ENCODE measurements around the gene NOD2.

Gene NOD2

DNA sequence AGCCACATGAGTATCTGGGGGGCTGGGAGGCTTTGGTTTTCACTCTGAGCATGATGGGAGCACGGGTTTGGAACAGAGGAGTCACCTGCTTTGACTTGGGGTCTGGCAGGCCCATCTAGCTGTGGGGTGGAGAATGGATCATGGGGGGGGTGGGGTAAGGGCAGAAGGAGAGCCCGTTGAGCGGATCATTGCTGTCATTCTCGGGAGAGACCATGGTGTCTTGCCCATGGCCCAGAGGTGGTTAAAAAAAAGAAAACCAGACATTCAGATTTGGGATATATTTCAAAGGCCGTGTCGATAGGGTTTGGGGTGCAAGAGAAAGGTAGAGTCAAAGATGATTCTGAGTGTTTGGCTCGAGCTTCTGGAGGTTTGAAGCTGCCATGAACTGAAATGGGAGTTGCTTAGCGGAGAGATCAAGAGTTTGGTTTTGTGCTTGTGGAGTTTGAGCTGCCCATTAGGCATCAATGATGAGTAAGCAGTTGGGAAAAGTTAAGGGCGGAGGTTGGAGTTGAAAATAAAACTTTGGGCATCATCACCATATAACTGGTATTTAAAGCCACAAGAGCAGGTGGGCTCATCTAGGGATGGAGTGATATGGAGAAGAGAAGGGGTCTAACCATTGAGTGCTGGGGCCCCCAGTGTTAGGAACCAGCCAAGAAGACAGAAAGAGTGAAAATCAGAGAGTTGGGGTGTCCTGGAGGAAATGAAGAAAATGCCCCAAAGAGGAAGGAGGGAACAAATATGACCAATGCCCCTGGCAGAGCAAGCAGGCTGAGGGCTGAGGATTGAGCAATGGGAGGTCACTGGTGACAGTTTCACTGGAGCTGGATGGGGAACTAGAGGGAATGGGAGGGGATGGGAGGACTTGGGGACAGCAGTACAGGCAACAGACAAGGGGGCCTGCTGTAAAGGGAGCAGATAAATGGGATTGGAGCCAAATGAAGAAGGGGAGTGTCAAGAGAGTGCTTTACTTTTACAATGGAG is 1.9 kb downstream of the NOD2 start:
- H3K27ac ChIP-seq (ENCODE audit: low read depth, low read length, severe bottlenecking): no peak overlapping the region
- 83 to 91% methylated on average over 7 to 8 of the region's 9 CpGs for WGBS, 2 experiments (ENCODE audit: insufficient coverage in 2 of 2)
- H3K4me1 ChIP-seq (ENCODE audit: control insufficient read depth, insufficient read depth, low read length, poor library complexity, severe bottlenecking): no peaks in the 10 kb centered on the region
- no peaks in the 10 kb centered on the region for H3K36me3 ChIP-seq (ENCODE audit: control insufficient read depth, insufficient read depth, low read length)
- no peak overlapping the region for H3K4me3 ChIP-seq (ENCODE audit: extremely low read depth, insufficient read depth, low read length, poor library complexity, severe bottlenecking)
- H3K9me3 ChIP-seq (ENCODE audit: control insufficient read depth, low read length): no peaks in the 10 kb centered on the region

DNA sequence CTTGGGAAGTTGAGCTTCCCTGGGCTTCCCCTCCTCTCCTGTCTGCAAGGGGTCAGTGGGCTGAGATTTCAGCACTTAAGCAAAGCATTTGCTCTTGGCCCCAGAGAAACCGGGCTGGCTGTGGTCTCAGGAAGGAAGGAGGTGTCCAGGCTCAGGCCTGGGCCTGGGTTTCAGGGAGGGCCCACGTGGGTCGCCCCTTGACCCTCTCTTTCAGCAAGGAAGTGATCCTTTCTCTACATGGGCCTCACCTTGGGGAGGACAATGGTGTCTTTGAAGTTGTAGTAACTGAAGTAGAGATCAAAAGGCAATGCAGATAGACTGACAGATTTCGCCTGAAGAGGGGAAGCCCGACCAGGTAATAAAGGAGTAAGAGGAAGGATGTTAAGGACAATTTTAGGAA is 2.7 kb downstream of the NOD2 start:
- Histone ChIP-seq H3K36me3 (ENCODE audit: control insufficient read depth, insufficient read depth, low read length) (no peaks in the 10 kb centered on the region), H3K4me3 (ENCODE audit: extremely low read depth, insufficient read depth, low read length, poor library complexity, severe bottlenecking) (no peak overlapping the region), H3K27ac (ENCODE audit: low read depth, low read length, severe bottlenecking) (no peak overlapping the region), H3K9me3 (ENCODE audit: control insufficient read depth, low read length) (no peaks in the 10 kb centered on the region), H3K4me1 (ENCODE audit: control insufficient read depth, insufficient read depth, low read length, poor library complexity, severe bottlenecking) (no peaks in the 10 kb centered on the region)
- 72 to 100% methylated on average over 2 to 3 of the region's 5 CpGs for WGBS, 2 experiments (ENCODE audit: insufficient coverage in 2 of 2)

GRCh38 chr16:50696575-50697420 is 3.4 kb downstream of the NOD2 start:
- no peaks in the 10 kb centered on the region for H3K9me3 ChIP-seq (ENCODE audit: control insufficient read depth, low read length)
- WGBS, 2 experiments (ENCODE audit: insufficient coverage in 2 of 2): 84 to 92% methylated on average over 9 to 13 of the region's 15 CpGs
- no peak overlapping the region for H3K4me3 ChIP-seq (ENCODE audit: extremely low read depth, insufficient read depth, low read length, poor library complexity, severe bottlenecking)
- H3K36me3 ChIP-seq (ENCODE audit: control insufficient read depth, insufficient read depth, low read length): no peaks in the 10 kb centered on the region
- no peak overlapping the region for H3K27ac ChIP-seq (ENCODE audit: low read depth, low read length, severe bottlenecking)
- no peaks in the 10 kb centered on the region for H3K4me1 ChIP-seq (ENCODE audit: control insufficient read depth, insufficient read depth, low read length, poor library complexity, severe bottlenecking)

- 95 to 100% methylated on average over 3 of the region's 5 CpGs for WGBS, 2 experiments (ENCODE audit: insufficient coverage in 2 of 2)
- Histone ChIP-seq H3K27ac (ENCODE audit: low read depth, low read length, severe bottlenecking) (no peak overlapping the region), H3K9me3 (ENCODE audit: control insufficient read depth, low read length) (no peaks in the 10 kb centered on the region), H3K36me3 (ENCODE audit: control insufficient read depth, insufficient read depth, low read length) (no peaks in the 10 kb centered on the region), H3K4me3 (ENCODE audit: extremely low read depth, insufficient read depth, low read length, poor library complexity, severe bottlenecking) (no peak overlapping the region), H3K4me1 (ENCODE audit: control insufficient read depth, insufficient read depth, low read length, poor library complexity, severe bottlenecking) (no peaks in the 10 kb centered on the region)
Observed at GRCh38 chr16:50697421-50697715, 4.0 kb downstream of the NOD2 start.

GRCh38 chr16:50697881-50698767 is 4.7 kb downstream of the NOD2 start:
- H3K9me3 ChIP-seq (ENCODE audit: control insufficient read depth, low read length): no peaks in the 10 kb centered on the region
- no peaks in the 10 kb centered on the region for H3K36me3 ChIP-seq (ENCODE audit: control insufficient read depth, insufficient read depth, low read length)
- H3K27ac ChIP-seq (ENCODE audit: low read depth, low read length, severe bottlenecking): no peak overlapping the region
- 88% methylated on average over 15 to 19 of the region's 19 CpGs for WGBS, 2 experiments (ENCODE audit: insufficient coverage in 2 of 2)
- H3K4me3 ChIP-seq (ENCODE audit: extremely low read depth, insufficient read depth, low read length, poor library complexity, severe bottlenecking): no peak overlapping the region
- H3K4me1 ChIP-seq (ENCODE audit: control insufficient read depth, insufficient read depth, low read length, poor library complexity, severe bottlenecking): no peaks in the 10 kb centered on the region

GRCh38 chr16:50699326-50700159 is 6.1 kb downstream of the NOD2 start:
- H3K4me3 ChIP-seq (ENCODE audit: extremely low read depth, insufficient read depth, low read length, poor library complexity, severe bottlenecking): no peak overlapping the region
- H3K27ac ChIP-seq (ENCODE audit: low read depth, low read length, severe bottlenecking): no peak overlapping the region
- H3K4me1 ChIP-seq (ENCODE audit: control insufficient read depth, insufficient read depth, low read length, poor library complexity, severe bottlenecking): no peaks in the 10 kb centered on the region
- H3K9me3 ChIP-seq (ENCODE audit: control insufficient read depth, low read length): peaks cover 6% of the 10 kb centered on the region
- WGBS, 2 experiments (ENCODE audit: insufficient coverage in 2 of 2): 88 to 93% methylated on average over 19 of the region's 19 CpGs
- H3K36me3 ChIP-seq (ENCODE audit: control insufficient read depth, insufficient read depth, low read length): no peaks in the 10 kb centered on the region

- no peak overlapping the region for H3K4me3 ChIP-seq (ENCODE audit: extremely low read depth, insufficient read depth, low read length, poor library complexity, severe bottlenecking)
- no peak overlapping the region for H3K27ac ChIP-seq (ENCODE audit: low read depth, low read length, severe bottlenecking)
- H3K9me3 ChIP-seq (ENCODE audit: control insufficient read depth, low read length): peaks cover 7% of the 10 kb centered on the region
- WGBS, 2 experiments (ENCODE audit: insufficient coverage in 2 of 2): 100% methylated on average over 2 of the region's 3 CpGs; no CpG with 5 or more reads in 1 of the 2 experiments
- H3K4me1 ChIP-seq (ENCODE audit: control insufficient read depth, insufficient read depth, low read length, poor library complexity, severe bottlenecking): no peaks in the 10 kb centered on the region
- H3K36me3 ChIP-seq (ENCODE audit: control insufficient read depth, insufficient read depth, low read length): no peaks in the 10 kb centered on the region
Observed at GRCh38 chr16:50702725-50703124, 9.3 kb downstream of the NOD2 start.

DNA sequence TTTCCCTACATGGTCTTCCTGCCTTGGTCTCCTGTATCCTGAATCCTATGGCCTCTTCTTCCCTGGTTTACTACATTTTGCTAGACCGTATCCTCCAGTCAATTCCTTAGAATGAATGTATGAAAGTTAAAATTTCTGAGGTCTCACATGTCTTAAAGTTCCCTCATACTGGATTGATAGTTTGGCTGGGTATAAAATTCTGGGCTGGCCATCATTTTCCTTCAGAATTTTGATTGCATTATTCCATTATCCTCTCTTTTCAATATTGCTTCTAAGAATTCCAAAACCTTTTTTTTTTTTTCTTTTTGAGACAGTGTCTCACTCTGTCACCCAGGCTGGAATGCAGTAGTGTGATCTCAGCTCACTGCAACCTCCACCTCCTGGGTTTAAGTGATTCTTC is 10.8 kb downstream of the NOD2 start:
- no peaks in the 10 kb centered on the region for H3K4me1 ChIP-seq (ENCODE audit: control insufficient read depth, insufficient read depth, low read length, poor library complexity, severe bottlenecking)
- no peak overlapping the region for H3K27ac ChIP-seq (ENCODE audit: low read depth, low read length, severe bottlenecking)
- H3K4me3 ChIP-seq (ENCODE audit: extremely low read depth, insufficient read depth, low read length, poor library complexity, severe bottlenecking): no peak overlapping the region
- no peaks in the 10 kb centered on the region for H3K36me3 ChIP-seq (ENCODE audit: control insufficient read depth, insufficient read depth, low read length)
- no CpG with 5 or more reads among the region's 1 CpG for WGBS, 2 experiments (ENCODE audit: insufficient coverage in 2 of 2)
- H3K9me3 ChIP-seq (ENCODE audit: control insufficient read depth, low read length): peaks cover 7% of the 10 kb centered on the region

- no peak overlapping the region for H3K27ac ChIP-seq (ENCODE audit: low read depth, low read length, severe bottlenecking)
- H3K36me3 ChIP-seq (ENCODE audit: control insufficient read depth, insufficient read depth, low read length): no peaks in the 10 kb centered on the region
- H3K4me3 ChIP-seq (ENCODE audit: extremely low read depth, insufficient read depth, low read length, poor library complexity, severe bottlenecking): no peak overlapping the region
- 80 to 87% methylated on average over 3 of the region's 5 CpGs for WGBS, 2 experiments (ENCODE audit: insufficient coverage in 2 of 2)
- no peaks in the 10 kb centered on the region for H3K4me1 ChIP-seq (ENCODE audit: control insufficient read depth, insufficient read depth, low read length, poor library complexity, severe bottlenecking)
- H3K9me3 ChIP-seq (ENCODE audit: control insufficient read depth, low read length): peaks cover 7% of the 10 kb centered on the region
Observed at GRCh38 chr16:50705436-50706110, 12.2 kb downstream of the NOD2 start.
